GM06990 (cell line): Measurements from ENCODE around the gene PRR36.

Experiments used
- DNase-seq: peaks from one replicate; pipeline ENCODE4 v3.0.0-alpha.2; 2011; ENCODE audit not compliant: insufficient read length; ENCODE audit errors: extremely low read depth
- H3K27me3 ChIP-seq: replicated peaks from 2 replicates; pipeline ENCODE4 v1.6.0; 2011; ENCODE audit warnings: low read length; ENCODE audit not compliant: control insufficient read depth, insufficient read depth
- H3K36me3 ChIP-seq: 2 replicates; pipeline ENCODE4 v1.5.1; 2011; ENCODE audit warnings: low read length; ENCODE audit not compliant: control insufficient read depth, insufficient read depth
- H3K4me3 ChIP-seq: replicated peaks from 2 replicates; pipeline ENCODE4 v1.5.1; 2011; ENCODE audit warnings: low read depth, mild to moderate bottlenecking, control low read depth, low read length
- CTCF ChIP-seq: IDR thresholded peaks from 2 replicates; pipeline ENCODE4 v1.5.1; 2011; ENCODE audit warnings: low read length, control low read depth, mild to moderate bottlenecking, inconsistent platforms; ENCODE audit not compliant: insufficient read depth, poor library complexity, severe bottlenecking

The PRR36 gene

GRCh38 chr19:7874076-7874896 lies at the start of gene PRR36:
Gene PRR36 (minus strand): TSS chr19:7874390. CDS start chr19:7873689, 701 bp downstream.
- no peaks in the 10 kb centered on the region for H3K36me3 ChIP-seq
- no peaks in the 10 kb centered on the region; the same call in 1 of the 2 replicates for H3K27me3 ChIP-seq
- peak within 1 kb of the TSS; percentile 18; the same call in 1 of the 2 replicates for H3K4me3 ChIP-seq
- TF ChIP-seq CTCF = no peak
- no peak for DNase-seq

DNA sequence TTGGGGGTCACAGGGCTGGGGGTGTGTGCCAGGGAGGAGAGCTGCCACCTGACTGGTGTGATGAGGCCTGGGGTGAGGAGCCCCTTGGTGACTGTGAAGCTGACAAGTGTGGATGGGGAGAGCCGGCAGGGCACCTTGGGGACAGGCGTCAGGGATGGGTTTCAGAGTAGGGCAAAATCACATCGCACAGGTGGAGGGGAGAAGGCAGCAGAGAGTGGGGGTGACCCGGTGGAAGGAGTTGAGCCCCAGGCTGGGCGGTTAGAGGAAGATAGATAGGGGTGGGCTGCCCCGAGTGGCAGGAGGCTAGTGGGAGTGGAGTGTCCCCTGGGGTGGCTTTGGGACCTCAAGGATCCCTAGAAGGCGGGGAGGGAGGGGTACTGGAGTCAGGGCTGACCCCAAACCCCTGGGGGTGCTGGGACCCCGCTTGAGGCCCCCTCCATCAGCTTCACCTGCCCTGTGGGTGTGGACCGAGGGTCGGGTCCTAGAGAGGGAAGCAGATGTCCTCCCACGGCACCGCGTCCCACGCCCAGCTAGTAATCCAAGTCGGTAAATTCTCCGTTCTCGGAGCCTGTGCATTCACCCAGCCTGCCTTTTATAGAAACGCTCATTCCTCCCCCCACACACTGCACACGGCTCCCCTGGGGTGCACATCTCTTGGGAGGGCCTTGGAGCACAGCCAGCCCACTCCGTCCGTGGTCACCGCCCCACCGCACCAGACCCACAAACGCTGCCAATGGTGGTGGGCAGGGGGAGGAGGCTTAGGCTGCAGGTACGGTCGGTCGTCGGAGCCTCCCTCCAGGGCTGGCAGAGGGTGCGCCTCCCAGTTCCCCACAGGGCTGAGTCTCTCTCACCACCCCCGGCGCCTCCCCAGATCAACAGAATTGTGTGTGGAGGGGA lies 49.4 kb upstream of the PRR36 start:
- H3K4me3 ChIP-seq = no peak overlapping the region
- TF ChIP-seq CTCF = no peak
- peaks cover 7% of the 10 kb centered on the region for H3K36me3 ChIP-seq
- H3K27me3 ChIP-seq = no peaks in the 10 kb centered on the region
- no peak for DNase-seq

DNA sequence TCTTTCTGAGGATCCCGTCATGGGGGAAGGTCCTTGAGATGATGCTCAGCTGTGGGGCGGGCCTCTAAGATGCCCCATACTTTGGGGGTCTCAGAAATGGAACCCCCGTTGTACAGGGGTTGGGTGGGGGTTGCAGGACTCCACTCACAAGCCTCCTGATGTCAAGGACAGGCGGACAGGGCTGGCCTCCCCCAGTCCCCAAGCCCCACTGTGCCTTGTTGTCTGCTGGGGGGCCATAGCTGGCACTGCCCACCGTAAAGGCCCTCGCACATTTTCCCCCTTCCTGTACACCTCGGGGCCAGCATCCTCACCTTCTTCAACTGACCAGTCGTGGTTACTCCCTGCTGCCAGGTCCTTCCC lies 48.6 kb upstream of the PRR36 start:
- DNase-seq = no peak
- no peak overlapping the region for H3K4me3 ChIP-seq
- TF ChIP-seq CTCF = no peak
- peaks cover 7% of the 10 kb centered on the region for H3K36me3 ChIP-seq
- H3K27me3 ChIP-seq = no peaks in the 10 kb centered on the region

GRCh38 chr19:7921967-7922835 lies 48.0 kb upstream of the PRR36 start:
- no peaks in the 10 kb centered on the region for H3K27me3 ChIP-seq
- TF ChIP-seq CTCF = no peak
- DNase-seq = peak; percentile 20
- H3K36me3 ChIP-seq = peaks cover 7% of the 10 kb centered on the region
- no peak overlapping the region for H3K4me3 ChIP-seq

GRCh38 chr19:7921302-7921966 lies 47.2 kb upstream of the PRR36 start:
- Histone ChIP-seq H3K4me3 (peak overlapping the region; percentile 63), H3K27me3 (no peaks in the 10 kb centered on the region), H3K36me3 (peaks cover 5% of the 10 kb centered on the region)
- peak; percentile 16 for DNase-seq
- no peak for TF ChIP-seq CTCF
